HepG2 (cell line): Measurements from ENCODE around the gene NDUFS1. TPM values are rescaled to one million over a fixed set of nuclear protein-coding genes. Genes with fewer than 3 reads are reported as not detected.
A peak's percentile ranks its signal among the peaks of the same experiment; 100 is the strongest.

ENCODE experiments used
- CCDC6 ChIP-seq: sonication (generic); formaldehyde crosslinking; IDR thresholded peaks from 2 replicates; pipeline ENCODE4 v1.8.1; 2022; ENCODE audit warnings: mild to moderate bottlenecking, missing genetic modification reagents, moderate library complexity
- GPN1 ChIP-seq: sonication (generic); formaldehyde crosslinking; IDR thresholded peaks from 2 replicates; pipeline ENCODE4 v1.5.1; 2020; ENCODE audit warnings: missing genetic modification reagents, borderline replicate concordance
- MIXL1 ChIP-seq: IDR thresholded peaks from 2 replicates; pipeline ENCODE4 v1.6.1; 2016
- PPARG ChIP-seq: conservative IDR thresholded peaks from 2 replicates; pipeline ENCODE4 v1.6.1; 2016; ENCODE audit warnings: missing biosample characterization, missing genetic modification reagents
- THAP11 ChIP-seq: IDR thresholded peaks from 2 replicates; pipeline ENCODE4 v1.6.1; 2016; ENCODE audit warnings: missing biosample characterization, missing genetic modification reagents
- ZBTB7B ChIP-seq: sonication (generic); formaldehyde crosslinking; IDR thresholded peaks from 2 replicates; pipeline ENCODE4 v1.4.0; 2020; ENCODE audit warnings: missing genetic modification reagents
- ZFX ChIP-seq: sonication (generic); formaldehyde crosslinking; IDR thresholded peaks from 2 replicates; pipeline ENCODE4 v1.4.0; 2020; ENCODE audit warnings: mild to moderate bottlenecking, low read depth, missing genetic modification reagents, moderate library complexity
- ZFY ChIP-seq: sonication (generic); formaldehyde crosslinking; IDR thresholded peaks from 2 replicates; pipeline ENCODE4 v1.4.0; 2020; ENCODE audit warnings: missing genetic modification reagents
- ZNF180 ChIP-seq: sonication (generic); formaldehyde crosslinking; IDR thresholded peaks from 2 replicates; pipeline ENCODE4 v1.4.0; 2020; ENCODE audit warnings: low read depth, missing genetic modification reagents, borderline replicate concordance
- ZNF230 ChIP-seq: sonication (generic); formaldehyde crosslinking; IDR thresholded peaks from 2 replicates; pipeline ENCODE4 v1.4.0; 2020; ENCODE audit warnings: mild to moderate bottlenecking, missing genetic modification reagents
- ZNF441 ChIP-seq: sonication (generic); formaldehyde crosslinking; IDR thresholded peaks from 2 replicates; pipeline ENCODE4 v1.7.0; 2021; ENCODE audit warnings: missing genetic modification reagents, borderline replicate concordance
- ZNF556 ChIP-seq: sonication (generic); formaldehyde crosslinking; IDR thresholded peaks from 2 replicates; pipeline ENCODE4 v1.4.0; 2020; ENCODE audit warnings: mild to moderate bottlenecking, missing genetic modification reagents, borderline replicate concordance
- ZNF557 ChIP-seq: sonication (generic); formaldehyde crosslinking; IDR thresholded peaks from 2 replicates; pipeline ENCODE4 v1.4.0; 2020; ENCODE audit warnings: missing genetic modification reagents
- ZNF615 ChIP-seq: sonication (generic); formaldehyde crosslinking; IDR thresholded peaks from 2 replicates; pipeline ENCODE4 v1.5.0; 2020; ENCODE audit warnings: mild to moderate bottlenecking, missing genetic modification reagents, borderline replicate concordance
- polyA plus RNA-seq, 8 experiments: library from polyadenylated mRNA; depleted of rRNA in 3 of 8; stranded (reverse) in 7 of 8; unstranded in 1 of 8; fragments of >200 nt; fragmentation: Illumina TruSeq in 4 of 8; extraction: Trizol in 4 of 8; gene quantifications; 2 replicates each; pipeline versions ENCODE4 v1.2.1 to v1.2.3, GENCODE V29; 2011 to 2016; ENCODE audit warnings: low read depth in 4 of 8, missing spikeins in 1 of 8, mixed read lengths in 1 of 8; ENCODE audit not compliant: insufficient read depth in 1 of 8
- total RNA-seq, 5 experiments: library from RNA; depleted of rRNA; stranded (reverse); fragments of >200 nt; fragmentation: Illumina TruSeq; extraction: Trizol; gene quantifications; 2 replicates each; pipeline ENCODE4 v1.2.3, GENCODE V29; 2016; ENCODE audit warnings: low read depth in 1 of 5
- TF ChIP-seq, protein P1 (sequence below): sonication (generic); formaldehyde crosslinking; IDR thresholded peaks from 2 replicates; pipeline ENCODE4 v1.8.1; 2023; ENCODE audit warnings: mild to moderate bottlenecking, missing genetic modification reagents
- TF ChIP-seq, protein P2 (sequence below): sonication (generic); formaldehyde crosslinking; IDR thresholded peaks from 2 replicates; pipeline ENCODE4 v1.4.0; 2020; ENCODE audit warnings: mild to moderate bottlenecking, missing genetic modification reagents
- TF ChIP-seq, protein P3 (sequence below): sonication (generic); formaldehyde crosslinking; IDR thresholded peaks from 2 replicates; pipeline ENCODE4 v1.4.0; 2020; ENCODE audit warnings: missing genetic modification reagents, mild to moderate bottlenecking, borderline replicate concordance

NDUFS1 gene
- total and polyA plus RNA-seq, 2 of the 13 experiments (the other 11 are each of a cell fraction or from before 2014, with no cell fraction given) = 139 to 242 TPM

DNA sequence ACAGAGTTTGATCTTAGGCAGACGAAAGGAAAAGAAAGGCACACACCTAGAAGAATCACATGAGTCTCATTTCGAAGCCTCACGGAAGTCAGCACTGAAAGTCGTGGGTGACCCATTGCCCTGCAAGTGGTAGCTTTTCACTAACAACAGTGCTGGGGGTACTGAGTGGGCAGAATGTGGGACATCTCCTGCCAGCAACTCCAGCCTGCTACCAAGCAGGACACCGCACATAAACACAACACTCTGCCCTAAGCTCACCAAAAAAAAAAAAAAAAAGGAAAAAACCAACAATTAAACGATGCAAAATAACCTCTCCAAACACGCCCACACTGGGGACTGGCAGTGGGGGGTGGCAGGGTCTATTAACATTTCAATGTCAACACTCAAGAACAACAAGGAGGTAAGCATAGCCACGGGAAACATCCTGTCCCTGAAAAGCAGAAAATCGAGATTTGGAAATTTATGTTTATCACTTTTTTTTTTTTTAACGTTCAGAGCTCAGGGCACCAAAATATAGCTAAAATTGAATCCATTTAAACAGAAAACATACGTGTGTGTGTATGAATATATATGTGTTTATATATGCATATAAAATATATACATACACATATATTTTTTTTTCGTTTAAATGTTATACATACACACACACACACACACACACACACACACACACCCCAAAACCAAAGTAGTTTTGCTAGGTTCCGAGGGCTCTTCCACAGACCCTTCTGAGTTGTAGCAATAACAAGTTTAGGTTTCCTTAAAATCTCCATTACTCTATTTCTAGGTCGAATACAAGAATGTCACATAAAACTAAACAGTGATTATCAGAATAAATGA is 75.4 kb downstream of the NDUFS1 start (continued):
- TF ChIP-seq, protein P1, sequence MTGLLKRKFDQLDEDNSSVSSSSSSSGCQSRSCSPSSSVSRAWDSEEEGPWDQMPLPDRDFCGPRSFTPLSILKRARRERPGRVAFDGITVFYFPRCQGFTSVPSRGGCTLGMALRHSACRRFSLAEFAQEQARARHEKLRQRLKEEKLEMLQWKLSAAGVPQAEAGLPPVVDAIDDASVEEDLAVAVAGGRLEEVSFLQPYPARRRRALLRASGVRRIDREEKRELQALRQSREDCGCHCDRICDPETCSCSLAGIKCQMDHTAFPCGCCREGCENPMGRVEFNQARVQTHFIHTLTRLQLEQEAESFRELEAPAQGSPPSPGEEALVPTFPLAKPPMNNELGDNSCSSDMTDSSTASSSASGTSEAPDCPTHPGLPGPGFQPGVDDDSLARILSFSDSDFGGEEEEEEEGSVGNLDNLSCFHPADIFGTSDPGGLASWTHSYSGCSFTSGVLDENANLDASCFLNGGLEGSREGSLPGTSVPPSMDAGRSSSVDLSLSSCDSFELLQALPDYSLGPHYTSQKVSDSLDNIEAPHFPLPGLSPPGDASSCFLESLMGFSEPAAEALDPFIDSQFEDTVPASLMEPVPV = 0 out of 2 replicates have a peak, but pooled peaks have one; percentile 28
- no peak for TF ChIP-seq ZFX (CRISPR knock-in tag)
- TF ChIP-seq GPN1 (CRISPR knock-in tag) = no peak
- TF ChIP-seq ZBTB7B = no peak
- TF ChIP-seq, protein P2, sequence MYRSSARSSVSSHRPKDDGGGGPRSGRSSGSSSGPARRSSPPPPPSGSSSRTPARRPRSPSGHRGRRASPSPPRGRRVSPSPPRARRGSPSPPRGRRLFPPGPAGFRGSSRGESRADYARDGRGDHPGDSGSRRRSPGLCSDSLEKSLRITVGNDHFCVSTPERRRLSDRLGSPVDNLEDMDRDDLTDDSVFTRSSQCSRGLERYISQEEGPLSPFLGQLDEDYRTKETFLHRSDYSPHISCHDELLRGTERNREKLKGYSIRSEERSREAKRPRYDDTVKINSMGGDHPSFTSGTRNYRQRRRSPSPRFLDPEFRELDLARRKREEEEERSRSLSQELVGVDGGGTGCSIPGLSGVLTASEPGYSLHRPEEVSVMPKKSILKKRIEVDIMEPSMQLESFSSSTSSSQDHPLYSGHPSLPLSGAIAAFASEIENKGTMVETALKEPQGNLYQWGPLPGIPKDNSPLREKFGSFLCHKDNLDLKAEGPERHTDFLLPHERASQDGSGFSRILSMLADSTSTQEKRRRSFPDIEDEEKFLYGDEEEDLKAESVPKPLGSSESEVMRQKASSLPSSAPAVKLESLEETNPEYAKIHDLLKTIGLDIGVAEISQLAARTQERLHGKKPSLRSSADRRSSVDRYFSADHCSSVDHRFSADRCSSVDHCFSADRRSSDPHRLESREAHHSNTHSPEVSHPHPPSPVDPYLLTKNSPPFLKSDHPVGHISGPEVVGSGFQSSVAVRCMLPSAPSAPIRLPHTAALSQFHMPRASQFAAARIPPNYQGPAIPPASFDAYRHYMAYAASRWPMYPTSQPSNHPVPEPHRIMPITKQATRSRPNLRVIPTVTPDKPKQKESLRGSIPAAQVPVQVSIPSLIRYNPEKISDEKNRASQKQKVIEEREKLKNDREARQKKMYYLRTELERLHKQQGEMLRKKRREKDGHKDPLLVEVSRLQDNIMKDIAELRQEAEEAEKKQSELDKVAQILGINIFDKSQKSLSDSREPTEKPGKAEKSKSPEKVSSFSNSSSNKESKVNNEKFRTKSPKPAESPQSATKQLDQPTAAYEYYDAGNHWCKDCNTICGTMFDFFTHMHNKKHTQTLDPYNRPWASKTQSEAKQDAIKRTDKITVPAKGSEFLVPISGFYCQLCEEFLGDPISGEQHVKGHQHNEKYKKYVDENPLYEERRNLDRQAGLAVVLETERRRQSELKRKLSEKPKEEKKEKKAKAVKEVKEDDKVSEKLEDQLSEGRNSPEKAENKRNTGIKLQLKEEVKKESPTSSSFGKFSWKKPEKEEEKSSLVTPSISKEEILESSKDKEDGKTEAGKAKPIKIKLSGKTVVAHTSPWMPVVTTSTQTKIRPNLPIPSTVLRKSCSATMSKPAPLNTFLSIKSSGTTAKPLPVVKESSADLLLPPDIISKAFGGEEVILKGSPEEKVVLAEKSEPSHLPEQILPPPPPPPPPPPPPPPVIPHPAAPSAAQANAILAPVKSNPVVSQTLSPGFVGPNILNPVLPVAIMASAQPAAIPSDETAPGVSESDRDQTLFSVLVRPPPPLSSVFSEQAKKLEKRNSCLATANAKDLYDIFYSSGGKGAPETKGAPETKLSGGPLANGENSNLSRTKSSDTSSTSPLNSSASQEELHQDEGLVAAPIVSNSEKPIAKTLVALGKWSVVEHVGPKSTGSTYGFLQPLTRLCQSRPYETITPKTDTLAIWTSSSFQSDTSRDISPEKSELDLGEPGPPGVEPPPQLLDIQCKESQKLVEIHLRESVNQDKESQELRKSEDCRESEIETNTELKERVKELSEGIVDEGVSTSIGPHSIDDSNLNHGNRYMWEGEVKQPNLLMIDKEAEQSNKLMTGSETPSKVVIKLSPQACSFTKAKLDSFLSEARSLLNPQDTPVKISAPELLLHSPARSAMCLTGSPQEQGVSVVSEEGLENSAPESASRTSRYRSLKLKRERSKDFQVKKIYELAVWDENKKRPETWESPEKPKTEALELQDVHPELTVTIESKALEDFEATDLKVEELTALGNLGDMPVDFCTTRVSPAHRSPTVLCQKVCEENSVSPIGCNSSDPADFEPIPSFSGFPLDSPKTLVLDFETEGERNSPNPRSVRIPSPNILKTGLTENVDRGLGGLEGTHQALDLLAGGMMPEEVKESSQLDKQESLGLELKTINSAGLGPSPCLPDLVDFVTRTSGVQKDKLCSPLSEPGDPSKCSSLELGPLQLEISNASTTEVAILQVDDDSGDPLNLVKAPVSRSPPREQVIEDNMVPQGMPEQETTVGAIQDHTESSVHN (CRISPR knock-in tag) = no peak
- no peak for TF ChIP-seq ZNF615 (CRISPR knock-in tag)
- no peak for TF ChIP-seq ZFY (CRISPR knock-in tag)
- no peak for TF ChIP-seq ZNF556 (CRISPR knock-in tag)
- no peak for TF ChIP-seq ZNF557 (CRISPR knock-in tag)
- no peak for TF ChIP-seq MIXL1 (CRISPR knock-in tag)
- TF ChIP-seq, protein P3, sequence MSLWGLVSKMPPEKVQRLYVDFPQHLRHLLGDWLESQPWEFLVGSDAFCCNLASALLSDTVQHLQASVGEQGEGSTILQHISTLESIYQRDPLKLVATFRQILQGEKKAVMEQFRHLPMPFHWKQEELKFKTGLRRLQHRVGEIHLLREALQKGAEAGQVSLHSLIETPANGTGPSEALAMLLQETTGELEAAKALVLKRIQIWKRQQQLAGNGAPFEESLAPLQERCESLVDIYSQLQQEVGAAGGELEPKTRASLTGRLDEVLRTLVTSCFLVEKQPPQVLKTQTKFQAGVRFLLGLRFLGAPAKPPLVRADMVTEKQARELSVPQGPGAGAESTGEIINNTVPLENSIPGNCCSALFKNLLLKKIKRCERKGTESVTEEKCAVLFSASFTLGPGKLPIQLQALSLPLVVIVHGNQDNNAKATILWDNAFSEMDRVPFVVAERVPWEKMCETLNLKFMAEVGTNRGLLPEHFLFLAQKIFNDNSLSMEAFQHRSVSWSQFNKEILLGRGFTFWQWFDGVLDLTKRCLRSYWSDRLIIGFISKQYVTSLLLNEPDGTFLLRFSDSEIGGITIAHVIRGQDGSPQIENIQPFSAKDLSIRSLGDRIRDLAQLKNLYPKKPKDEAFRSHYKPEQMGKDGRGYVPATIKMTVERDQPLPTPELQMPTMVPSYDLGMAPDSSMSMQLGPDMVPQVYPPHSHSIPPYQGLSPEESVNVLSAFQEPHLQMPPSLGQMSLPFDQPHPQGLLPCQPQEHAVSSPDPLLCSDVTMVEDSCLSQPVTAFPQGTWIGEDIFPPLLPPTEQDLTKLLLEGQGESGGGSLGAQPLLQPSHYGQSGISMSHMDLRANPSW (CRISPR knock-in tag) = peak; percentile 19; the same call in 1 of the 2 replicates
- no peak for TF ChIP-seq ZNF180
- no peak; the same call in 1 of the 2 replicates for TF ChIP-seq PPARG (CRISPR knock-in tag)
- TF ChIP-seq ZNF230 (CRISPR knock-in tag) = no peak
- no peak for TF ChIP-seq CCDC6 (CRISPR knock-in tag)
- TF ChIP-seq THAP11 (CRISPR knock-in tag) = no peak
- TF ChIP-seq ZNF441 (CRISPR knock-in tag) = no peak
